ENCODE results near the gene TTC21B.
A peak's percentile ranks its signal among the peaks of the same experiment; 100 is the strongest.

TTC21B gene

GRCh38 chr2:165877565-165878550 is 75.7 kb downstream of the TTC21B start:
- H3K36me3 ChIP-seq (ENCODE audit: control insufficient read depth, insufficient read depth, low read length) = no peaks in the 10 kb centered on the region
- no peaks in the 10 kb centered on the region for H3K27me3 ChIP-seq (replicated peaks; ENCODE audit: control insufficient read depth, insufficient read depth, low read length)
- H3K4me3 ChIP-seq (replicated peaks; ENCODE audit: low read depth, low read length) = no peak overlapping the region
- peak; percentile 16 for DNase-seq (ENCODE audit: extremely low read depth, insufficient read length)
- TF ChIP-seq CTCF (IDR thresholded peaks at IDR 0.05; ENCODE audit: insufficient read depth, low read length, poor library complexity, severe bottlenecking) = no peak

GRCh38 chr2:165876712-165877111 is 76.9 kb downstream of the TTC21B start:
- TF ChIP-seq CTCF (IDR thresholded peaks at IDR 0.05; ENCODE audit: insufficient read depth, low read length, poor library complexity, severe bottlenecking) = no peak
- Histone ChIP-seq H3K36me3 (ENCODE audit: control insufficient read depth, insufficient read depth, low read length) (no peaks in the 10 kb centered on the region), H3K27me3 (replicated peaks; ENCODE audit: control insufficient read depth, insufficient read depth, low read length) (no peaks in the 10 kb centered on the region), H3K4me3 (replicated peaks; ENCODE audit: low read depth, low read length) (no peak overlapping the region)
- no peak for DNase-seq (ENCODE audit: extremely low read depth, insufficient read length)

- no peak for TF ChIP-seq CTCF (IDR thresholded peaks at IDR 0.05; ENCODE audit: insufficient read depth, low read length, poor library complexity, severe bottlenecking)
- Histone ChIP-seq H3K36me3 (ENCODE audit: control insufficient read depth, insufficient read depth, low read length) (no peaks in the 10 kb centered on the region), H3K27me3 (replicated peaks; ENCODE audit: control insufficient read depth, insufficient read depth, low read length) (no peaks in the 10 kb centered on the region), H3K4me3 (replicated peaks; ENCODE audit: low read depth, low read length) (no peak overlapping the region)
- DNase-seq (ENCODE audit: extremely low read depth, insufficient read length) = no peak
Observed at GRCh38 chr2:165876269-165876668, 77.3 kb downstream of the TTC21B start.

- DNase-seq (ENCODE audit: extremely low read depth, insufficient read length) = peak; percentile 20
- peak; percentile 51 for TF ChIP-seq CTCF (IDR thresholded peaks at IDR 0.05; ENCODE audit: insufficient read depth, low read length, poor library complexity, severe bottlenecking)
- no peak overlapping the region for H3K4me3 ChIP-seq (replicated peaks; ENCODE audit: low read depth, low read length)
Observed at GRCh38 chr2:165874445-165875039, 79.0 kb downstream of the TTC21B start.

GRCh38 chr2:165872101-165872791 is 81.3 kb downstream of the TTC21B start:
- DNase-seq (ENCODE audit: extremely low read depth, insufficient read length) = no peak
- Histone ChIP-seq H3K27me3 (replicated peaks; ENCODE audit: control insufficient read depth, insufficient read depth, low read length) (no peaks in the 10 kb centered on the region), H3K4me3 (replicated peaks; ENCODE audit: low read depth, low read length) (no peak overlapping the region), H3K36me3 (ENCODE audit: control insufficient read depth, insufficient read depth, low read length) (no peaks in the 10 kb centered on the region)
- no peak for TF ChIP-seq CTCF (IDR thresholded peaks at IDR 0.05; ENCODE audit: insufficient read depth, low read length, poor library complexity, severe bottlenecking)

More at GRCh38 chr2:165874445-165875039, 79.0 kb downstream of the TTC21B start:
- no peaks in the 10 kb centered on the region for H3K27me3 ChIP-seq (replicated peaks; ENCODE audit: control insufficient read depth, insufficient read depth, low read length)
- H3K36me3 ChIP-seq (ENCODE audit: control insufficient read depth, insufficient read depth, low read length) = no peaks in the 10 kb centered on the region

Measured in GM06990 (cell line).